A549 treated with AZD2906 at 1 μM for 4 hours (cell line): Measurements from ENCODE around the gene RNF225. TPM values are rescaled to one million over a fixed set of nuclear protein-coding genes. Genes with fewer than 3 reads are reported as not detected.

Experiments used
- total RNA-seq: library from RNA; stranded (reverse); fragments of 200-300 nt; extraction: Qiagen RNA extraction; gene quantifications from 5 replicates; pipeline ENCODE4 v1.2.3, GENCODE V29; 2022

Gene RNF225
- 0.13 to 0.19 TPM (median 0.16 TPM) in 4 of 5 replicates, not detected in the other for total RNA-seq

DNA sequence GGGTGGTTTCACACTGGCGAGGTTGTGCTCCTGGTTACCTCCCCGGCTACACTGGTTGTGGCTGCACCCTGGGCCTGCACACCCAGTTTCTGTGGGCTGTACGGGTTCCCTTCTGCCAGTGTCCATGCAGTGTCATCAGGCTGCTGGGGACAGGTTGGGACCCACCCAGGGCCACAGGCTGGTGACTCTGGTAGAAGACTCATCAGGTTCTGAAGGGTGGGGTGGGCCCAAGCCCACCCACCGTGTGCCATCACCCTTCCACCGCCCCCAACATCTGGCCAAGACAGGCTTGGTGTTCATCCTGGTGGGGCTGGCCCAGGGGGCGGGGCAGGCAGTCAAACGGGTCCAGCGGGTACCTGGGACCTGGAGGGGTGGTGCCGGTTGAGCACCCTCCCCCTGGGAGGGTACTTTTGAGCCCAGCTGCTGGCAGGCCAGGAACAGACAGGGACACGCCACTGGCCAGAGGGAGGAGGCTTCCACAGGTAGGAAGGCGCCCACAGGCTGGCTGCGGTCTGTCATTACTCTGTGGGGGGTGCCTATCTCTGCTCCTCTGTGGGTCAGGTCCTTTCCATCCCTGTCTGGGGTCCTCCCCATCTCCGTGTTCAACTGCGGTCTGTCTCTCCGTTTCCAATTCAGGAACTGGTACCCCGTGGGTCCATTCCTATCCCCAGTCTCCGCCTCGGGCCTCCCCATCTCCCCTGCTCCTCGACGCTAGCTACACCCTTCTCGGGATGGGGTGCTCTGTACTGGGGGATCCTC lies at the start of gene RNF225:
RNF225 (plus strand) TSS at position 437 of the 759 bp plus-strand sequence. CDS start 434 bp downstream, outside the sequence.

GRCh38 chr19:58352760-58353671 lies 42.4 kb upstream of the RNF225 start, which contains the start of gene A1BG:
A1BG (minus strand) TSS chr19:58353492; CDS start chr19:58353437, 55 bp downstream.

GRCh38 chr19:58362272-58362994 lies 33.0 kb upstream of the RNF225 start, which contains the start of gene ZNF497:
ZNF497 (minus strand) TSS chr19:58362751; CDS start chr19:58357635, 5,116 bp downstream.

DNA sequence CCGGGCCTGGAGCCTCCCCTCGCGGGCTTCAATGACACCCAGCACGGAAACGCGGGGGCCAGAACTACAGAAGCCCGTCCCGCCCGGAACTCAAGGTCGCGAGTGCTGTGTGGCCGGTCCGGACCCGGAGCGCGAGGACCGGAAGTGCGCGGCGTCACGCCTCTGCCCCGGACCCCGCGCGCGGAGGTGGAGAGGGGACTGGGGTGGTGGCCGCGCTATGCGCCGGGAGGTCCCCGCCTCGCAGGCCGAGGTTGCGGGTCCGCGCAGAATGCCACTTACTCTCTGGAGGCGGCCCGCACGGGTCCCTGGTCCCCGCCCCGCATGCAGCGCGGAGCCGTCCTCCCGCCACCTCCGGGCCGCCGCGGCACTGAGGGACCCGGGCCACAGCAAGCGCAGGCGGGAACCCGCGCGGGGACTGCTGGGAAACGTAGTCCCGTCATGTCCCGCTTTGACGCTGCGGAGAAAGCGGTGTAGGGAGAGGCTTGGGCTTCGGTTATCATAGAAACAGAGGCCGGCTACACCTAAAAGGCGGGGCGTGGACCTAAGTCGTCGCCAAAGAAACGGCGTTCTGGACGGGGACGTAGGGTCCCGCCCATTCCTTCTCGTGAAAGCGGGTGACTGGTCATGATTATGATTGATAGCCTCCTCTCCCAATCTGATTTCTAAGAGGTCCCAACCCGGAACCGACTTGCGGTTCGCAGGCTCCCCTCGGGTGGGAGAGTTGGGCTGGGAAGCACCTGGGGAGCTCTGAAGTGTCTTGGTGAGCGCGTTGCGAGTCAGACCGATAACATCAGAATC lies 14.6 kb upstream of the RNF225 start, which contains the start of gene ZNF837:
ZNF837 (minus strand) TSS at position 369 of the 798 bp plus-strand sequence. CDS start 11,698 bp downstream, outside the sequence.

DNA sequence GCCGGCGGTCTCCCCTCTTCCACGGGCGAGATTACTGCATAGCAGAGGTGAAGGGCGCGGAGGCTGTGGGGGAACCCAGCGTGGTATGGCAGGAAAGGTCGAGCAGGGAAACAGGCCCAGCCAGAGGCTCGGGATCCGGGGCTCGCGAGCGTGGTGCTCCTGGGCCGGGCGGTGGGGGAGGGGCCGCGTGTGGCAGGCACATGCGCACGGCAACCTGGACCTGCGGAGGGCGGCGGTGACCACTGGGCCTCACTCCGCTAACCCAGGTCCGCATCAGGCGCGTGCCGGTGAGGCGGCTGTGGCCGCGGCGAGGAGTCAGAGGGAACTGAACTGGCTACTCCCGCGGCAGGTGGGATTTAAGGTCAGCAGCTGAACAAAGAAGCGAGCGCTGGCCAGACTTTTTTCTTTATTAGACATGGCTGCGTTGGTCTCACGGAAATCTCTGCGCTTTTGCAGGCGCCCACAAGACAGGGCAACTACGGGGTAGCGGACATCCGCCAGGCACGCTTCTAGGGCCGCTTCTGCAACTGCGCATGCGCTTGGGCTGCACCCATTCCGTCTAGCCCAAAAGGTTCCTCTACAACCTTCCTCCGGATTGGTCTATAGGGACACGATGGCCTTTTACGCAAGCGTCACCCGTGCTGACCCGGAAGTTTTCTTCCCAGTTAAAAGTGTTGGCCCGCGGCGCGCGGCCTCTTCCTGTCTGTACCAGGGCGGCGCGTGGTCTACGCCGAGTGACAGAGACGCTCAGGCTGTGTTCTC lies 8.7 kb upstream of the RNF225 start, which contains the start of gene RPS5:
RPS5 (plus strand) TSS at position 694 of the 762 bp plus-strand sequence. CDS start 869 bp downstream, outside the sequence.

DNA sequence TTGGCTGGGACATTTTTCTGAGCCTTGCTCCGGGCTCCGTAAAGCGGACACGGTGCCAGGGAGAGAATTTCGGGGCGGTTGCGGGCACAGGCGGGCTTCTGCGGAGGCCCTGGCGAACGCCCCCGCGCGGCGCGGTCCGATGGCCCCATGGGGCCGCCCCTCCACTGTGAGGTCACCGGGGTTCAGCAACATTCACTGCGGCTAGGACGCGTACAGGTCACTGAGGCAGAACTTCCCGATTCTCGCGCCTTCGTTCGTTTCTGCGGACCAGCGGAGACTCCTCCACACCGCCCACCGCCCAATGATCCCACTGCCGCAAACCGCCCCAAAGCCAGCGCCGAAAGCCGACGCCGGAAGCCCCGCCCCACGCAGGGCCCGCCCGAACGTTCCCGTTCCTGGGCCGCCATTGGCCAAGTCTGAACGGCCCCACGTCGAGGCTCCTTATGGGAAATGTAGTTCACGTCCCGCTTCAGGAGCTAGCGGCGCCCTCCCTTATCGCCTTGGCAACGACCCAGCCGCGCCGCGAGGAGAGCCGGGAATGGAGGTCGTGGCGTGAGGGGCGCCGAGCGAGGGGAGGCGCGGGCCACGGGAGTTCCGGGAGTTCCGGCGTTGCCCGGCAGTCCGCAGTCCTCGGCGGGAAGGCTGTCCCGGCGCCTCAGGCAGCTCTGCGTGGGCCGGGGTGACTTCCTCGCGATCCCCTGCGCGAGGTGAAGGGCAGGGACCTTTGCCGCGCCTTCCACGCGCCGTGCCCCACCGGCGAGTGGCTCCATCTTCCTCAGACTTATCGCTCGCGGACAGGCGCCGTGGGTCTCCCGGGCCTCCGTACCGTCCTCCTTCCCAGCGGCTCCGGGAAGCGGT lies 12.9 kb downstream of the RNF225 start, which contains the start of gene ZNF584:
ZNF584 (plus strand) TSS at position 498 of the 858 bp plus-strand sequence. CDS start 499 bp downstream, outside the sequence.

GRCh38 chr19:58439576-58440554 lies 44.4 kb downstream of the RNF225 start, which contains the start of gene ZNF132:
ZNF132 (minus strand) TSS chr19:58440153; CDS start chr19:58439821, 332 bp downstream.

Other genes with a start within 250 kb of the RNF225 start
- gene ZNF329, start 244.9 kb upstream of the RNF225 start, total RNA-seq, result 2.7 to 3.2 TPM (median 3.0 TPM) in 5 replicates
- 12.7 to 13.3 TPM (median 13.2 TPM) in 5 replicates for gene ZNF274, start 212.6 kb upstream of the RNF225 start, total RNA-seq
- 17.9 to 24.2 TPM (median 18.3 TPM) in 5 replicates for gene ZNF544, start 166.7 kb upstream of the RNF225 start, total RNA-seq
- 0.79 to 1.3 TPM (median 0.93 TPM) in 5 replicates for gene ZNF8, start 116.7 kb upstream of the RNF225 start, total RNA-seq
- 89.5 to 102 TPM (median 92.6 TPM) in 5 replicates for gene ERVK3-1, start 90.3 kb upstream of the RNF225 start, total RNA-seq
- gene ZSCAN22, start 68.7 kb upstream of the RNF225 start, total RNA-seq, result 2.2 to 2.7 TPM (median 2.6 TPM) in 5 replicates
- gene A1BG, start 42.2 kb upstream of the RNF225 start, total RNA-seq, result 8.5 to 15.2 TPM (median 13.9 TPM) in 5 replicates
- gene ZNF497, start 32.9 kb upstream of the RNF225 start, total RNA-seq, result 0.82 to 1.3 TPM (median 1.2 TPM) in 5 replicates
- 1.1 to 1.9 TPM (median 1.4 TPM) in 5 replicates for gene ZNF837, start 14.6 kb upstream of the RNF225 start, total RNA-seq
- gene RPS5, start 8.4 kb upstream of the RNF225 start, total RNA-seq, result 2,252 to 2,656 TPM (median 2,538 TPM) in 5 replicates
- 16.7 to 18.7 TPM (median 17.2 TPM) in 5 replicates for gene ZNF584, start 13.0 kb downstream of the RNF225 start, total RNA-seq
- gene ZNF132, start 44.5 kb downstream of the RNF225 start, total RNA-seq, result 0.07 to 0.11 TPM (median 0.09 TPM) in 5 replicates
- gene ZNF324B, start 56.0 kb downstream of the RNF225 start, total RNA-seq, result 6.1 to 7.5 TPM (median 6.6 TPM) in 5 replicates
- 8.9 to 10.3 TPM (median 9.8 TPM) in 5 replicates for gene ZNF324, start 71.4 kb downstream of the RNF225 start, total RNA-seq
- gene ZNF446, start 80.7 kb downstream of the RNF225 start, total RNA-seq, result 11.3 to 13.4 TPM (median 13.0 TPM) in 5 replicates
- 19.5 to 36.1 TPM (median 30.2 TPM) in 5 replicates for gene SLC27A5, start 116.3 kb downstream of the RNF225 start, total RNA-seq
- gene ZBTB45, start 124.2 kb downstream of the RNF225 start, total RNA-seq, result 15.8 to 21.7 TPM (median 21.5 TPM) in 5 replicates
- 657 to 706 TPM (median 668 TPM) in 5 replicates for gene TRIM28, start 148.4 kb downstream of the RNF225 start, total RNA-seq
- 189 to 217 TPM (median 204 TPM) in 5 replicates for gene CHMP2A, start 159.4 kb downstream of the RNF225 start, total RNA-seq
- gene UBE2M, start 163.0 kb downstream of the RNF225 start, total RNA-seq, result 112 to 141 TPM (median 129 TPM) in 5 replicates
- gene MZF1, start 177.7 kb downstream of the RNF225 start, total RNA-seq, result 8.8 to 14.7 TPM (median 14.1 TPM) in 5 replicates